ENCODE data around the gene SMYD2.
"Not testable (repeated sequence)": the region's sequence is repeated elsewhere in the genome, so short reads cannot be mapped to it uniquely, and the experiment has no call there.

Gene SMYD2

DNA sequence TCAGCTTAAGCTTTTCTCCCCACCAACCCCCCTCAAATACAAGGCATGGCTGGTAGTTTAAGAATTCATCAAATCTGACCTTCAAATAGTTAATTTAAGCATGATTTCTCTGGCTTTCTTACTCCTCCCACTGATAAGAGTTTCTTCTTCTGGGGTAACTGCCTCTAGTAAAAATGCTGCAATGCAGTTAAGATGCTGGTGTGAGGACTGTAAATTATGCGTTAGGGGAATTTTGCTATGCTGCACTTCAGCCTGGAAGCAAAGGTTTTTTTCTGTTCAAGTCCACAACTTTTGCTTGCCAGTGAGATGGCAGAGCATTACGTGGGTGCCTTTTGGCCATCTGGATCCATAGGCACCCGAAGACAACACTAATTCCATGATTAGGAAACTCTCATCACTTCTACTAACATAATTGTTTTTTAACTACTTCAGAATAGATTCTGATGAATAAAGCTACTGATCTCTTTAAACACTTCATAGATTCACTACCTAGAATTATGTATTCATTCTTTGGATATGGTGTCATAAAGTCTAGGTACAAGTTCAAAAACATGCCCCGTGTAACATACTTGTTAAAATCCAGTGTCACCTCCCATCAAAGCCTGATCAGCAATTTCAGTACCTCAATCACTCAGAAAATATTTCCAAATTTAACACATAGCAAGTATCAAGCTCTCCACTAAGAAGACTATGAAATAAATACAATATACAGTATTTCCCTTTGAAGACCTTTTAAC, 8.8 kb upstream of the SMYD2 start:
- TF ChIP-seq, protein P1, sequence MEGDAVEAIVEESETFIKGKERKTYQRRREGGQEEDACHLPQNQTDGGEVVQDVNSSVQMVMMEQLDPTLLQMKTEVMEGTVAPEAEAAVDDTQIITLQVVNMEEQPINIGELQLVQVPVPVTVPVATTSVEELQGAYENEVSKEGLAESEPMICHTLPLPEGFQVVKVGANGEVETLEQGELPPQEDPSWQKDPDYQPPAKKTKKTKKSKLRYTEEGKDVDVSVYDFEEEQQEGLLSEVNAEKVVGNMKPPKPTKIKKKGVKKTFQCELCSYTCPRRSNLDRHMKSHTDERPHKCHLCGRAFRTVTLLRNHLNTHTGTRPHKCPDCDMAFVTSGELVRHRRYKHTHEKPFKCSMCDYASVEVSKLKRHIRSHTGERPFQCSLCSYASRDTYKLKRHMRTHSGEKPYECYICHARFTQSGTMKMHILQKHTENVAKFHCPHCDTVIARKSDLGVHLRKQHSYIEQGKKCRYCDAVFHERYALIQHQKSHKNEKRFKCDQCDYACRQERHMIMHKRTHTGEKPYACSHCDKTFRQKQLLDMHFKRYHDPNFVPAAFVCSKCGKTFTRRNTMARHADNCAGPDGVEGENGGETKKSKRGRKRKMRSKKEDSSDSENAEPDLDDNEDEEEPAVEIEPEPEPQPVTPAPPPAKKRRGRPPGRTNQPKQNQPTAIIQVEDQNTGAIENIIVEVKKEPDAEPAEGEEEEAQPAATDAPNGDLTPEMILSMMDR (IDR thresholded peaks at IDR 0.05; ENCODE audit: extremely low read depth, missing control alignments), result no peak
- DNase-seq (ENCODE audit: low spot score), result no peak

GRCh38 chr1:214272964-214273533, 7.9 kb upstream of the SMYD2 start:
- no peak for DNase-seq (ENCODE audit: low spot score)

DNA sequence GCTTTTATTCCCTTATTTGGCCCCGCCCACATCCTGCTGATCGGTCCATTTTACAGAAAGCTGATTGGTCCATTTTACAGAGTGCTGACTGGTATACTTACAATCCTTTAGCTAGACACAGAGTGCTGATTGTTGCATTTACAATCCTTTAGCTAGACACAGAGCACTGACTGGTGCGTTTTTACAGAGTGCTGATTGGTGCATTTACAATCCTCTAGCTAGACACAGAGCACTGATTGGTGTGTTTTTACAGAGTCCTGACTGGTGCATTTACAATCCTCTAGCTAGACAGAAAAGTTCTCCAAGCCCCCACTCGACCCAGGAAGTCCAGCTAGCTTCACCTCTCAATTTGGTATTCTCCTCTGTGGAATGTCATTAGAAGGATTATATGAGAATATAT, 5.3 kb upstream of the SMYD2 start:
- not testable (repeated sequence) for DNase-seq (ENCODE audit: low spot score)

More at GRCh38 chr1:214272964-214273533, 7.9 kb upstream of the SMYD2 start:
- TF ChIP-seq, protein P1 (IDR thresholded peaks at IDR 0.05; ENCODE audit: extremely low read depth, missing control alignments), result no peak

GRCh38 chr1:214276786-214277185, 4.2 kb upstream of the SMYD2 start:
- no peak for DNase-seq (ENCODE audit: low spot score)
- TF ChIP-seq, protein P1 (IDR thresholded peaks at IDR 0.05; ENCODE audit: extremely low read depth, missing control alignments), result no peak

- no peak for DNase-seq (ENCODE audit: low spot score)
- TF ChIP-seq, protein P1 (IDR thresholded peaks at IDR 0.05; ENCODE audit: extremely low read depth, missing control alignments), result no peak
These were observed 3.0 kb upstream of the SMYD2 start for GRCh38 chr1:214277704-214278635.

GRCh38 chr1:214280386-214281020, 456 bp upstream of the SMYD2 start:
- no peak for DNase-seq (ENCODE audit: low spot score)
- TF ChIP-seq, protein P1 (IDR thresholded peaks at IDR 0.05; ENCODE audit: extremely low read depth, missing control alignments), result no peak

DNA sequence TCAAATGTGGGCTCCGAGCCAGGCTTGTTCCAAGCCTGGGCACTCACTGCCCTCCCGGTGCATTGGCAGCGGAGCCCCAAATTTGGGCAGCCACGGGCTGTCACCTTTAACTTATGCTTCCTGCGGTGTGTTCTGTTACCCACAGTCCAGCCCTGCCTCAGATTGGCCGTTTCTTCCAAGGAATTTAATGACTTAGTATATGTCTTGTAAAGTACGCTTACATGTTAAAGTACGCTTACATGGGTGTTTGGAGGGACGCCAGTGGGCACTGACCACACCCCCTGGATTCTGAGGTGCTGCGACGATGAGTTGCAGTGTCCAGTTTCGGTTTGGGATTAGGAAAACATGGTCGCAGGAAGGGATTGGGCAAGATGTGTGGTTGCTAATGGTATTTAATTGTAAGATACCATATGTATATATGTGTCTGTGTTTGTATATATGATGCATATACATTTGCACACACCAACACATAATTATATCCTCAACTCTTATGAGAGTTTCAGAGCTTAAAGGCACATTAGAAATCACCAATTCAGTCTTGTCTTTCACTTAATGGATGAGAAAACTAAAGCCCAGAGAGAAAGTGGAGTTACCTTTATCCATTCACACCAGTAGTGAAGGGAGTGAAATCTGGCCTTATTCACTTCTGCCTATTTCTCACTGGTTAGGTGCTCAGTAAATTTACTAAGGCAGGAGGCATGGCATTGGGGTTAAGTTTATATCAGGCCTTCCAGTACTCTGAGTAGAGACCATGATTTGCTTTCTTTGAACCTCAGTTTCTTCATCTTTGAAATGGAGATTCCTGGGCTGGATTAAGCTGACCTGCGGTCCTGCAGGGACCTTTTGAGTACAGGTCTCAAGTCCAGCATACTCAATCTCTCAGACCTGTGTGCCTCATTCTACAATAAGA, 1.0 kb downstream of the SMYD2 start:
- TF ChIP-seq, protein P1 (IDR thresholded peaks at IDR 0.05; ENCODE audit: extremely low read depth, missing control alignments), result no peak
- DNase-seq (ENCODE audit: low spot score), result no peak
